Breast epithelium (tissue), 4 donors: ENCODE measurements around the gene FARP2. TPM values are rescaled to one million over a fixed set of nuclear protein-coding genes. Genes with fewer than 3 reads are reported as not detected.
"Not testable (repeated sequence)": the region's sequence is repeated elsewhere in the genome, so short reads cannot be mapped to it uniquely, and the experiment has no call there.

ENCODE experiments used
- DNase-seq, 2 donors: peaks; one replicate each; pipeline ENCODE4 v3.0.0-alpha.2; 2019; ENCODE audit warnings: low spot score in 2 of 2
- H3K27ac ChIP-seq, 2 donors: fragments of 200-600 bp; sonication (generic) in 1 of 2; one replicate each; pipeline ENCODE4 v1.5.1; 2016 to 2019; ENCODE audit warnings: mild to moderate bottlenecking in 1 of 2
- H3K27me3 ChIP-seq, 2 donors: fragments of 200-600 bp; sonication (generic) in 1 of 2; one replicate each; pipeline versions ENCODE4 v1.5.1 to v1.6.0; 2017 to 2019; ENCODE audit warnings: control low read depth in 1 of 2, mild to moderate bottlenecking in 1 of 2
- H3K36me3 ChIP-seq: fragments of 200-600 bp; one replicate; pipeline ENCODE4 v1.5.1; 2019
- H3K4me1 ChIP-seq, 2 donors: fragments of 200-600 bp; sonication (generic); one replicate each; pipeline ENCODE4 v1.5.1; 2016 to 2019; ENCODE audit warnings: control low read depth in 1 of 2
- H3K4me3 ChIP-seq, 3 donors: fragments of 200-600 bp; sonication (generic); 1 replicate in 2 of 3; 2 replicates in 1 of 3; pipeline ENCODE4 v1.5.1; 2016 to 2019; ENCODE audit warnings: mild to moderate bottlenecking in 3 of 3, moderate library complexity in 2 of 3
- H3K9me3 ChIP-seq, 2 donors: fragments of 200-600 bp; sonication (generic) in 1 of 2; one replicate each; pipeline ENCODE4 v1.5.1; 2016 to 2019; ENCODE audit warnings: control low read depth in 1 of 2
- CTCF ChIP-seq, 3 donors: fragments of 450-650 bp; IDR thresholded peaks; one replicate each; pipeline ENCODE4 v1.5.1; 2016 to 2017; ENCODE audit warnings: antibody characterized with exemption in 3 of 3, mild to moderate bottlenecking in 3 of 3, moderate library complexity in 3 of 3
- POLR2A ChIP-seq: fragments of 450-650 bp; IDR thresholded peaks from one replicate; pipeline ENCODE4 v1.6.1; 2016; ENCODE audit warnings: antibody characterized with exemption, mild to moderate bottlenecking, moderate library complexity
- POLR2AphosphoS5 ChIP-seq, 3 donors: sonication (generic); formaldehyde crosslinking; IDR thresholded peaks; one replicate each; pipeline ENCODE4 v1.6.1; 2017; ENCODE audit warnings: antibody characterized with exemption in 3 of 3
- intact Hi-C: fragments of 100-400 bp; cut with DNase I; formaldehyde crosslinking; loops from one replicate; pipeline ENCODE4 v1.15.1; 2023; ENCODE audit warnings: low total_unique reads
- total RNA-seq, 3 donors: library from RNA; depleted of rRNA; stranded (reverse); fragments of >200 nt; gene quantifications; one replicate each; pipeline ENCODE4 v1.1.0, GENCODE V29; 2016

Gene FARP2
- total RNA-seq, 3 donors from 2014 or later, result 34.4 to 43.3 (median 40.3) TPM

- no peaks in the 10 kb centered on the region for H3K27me3 ChIP-seq
- H3K36me3 ChIP-seq, result no peaks in the 10 kb centered on the region
- no peak overlapping the region for H3K27ac ChIP-seq
- no peaks in the 10 kb centered on the region for H3K4me1 ChIP-seq
- intact Hi-C loops, result no loop called here
- no peak for TF ChIP-seq POLR2AphosphoS5 (IDR thresholded peaks at IDR 0.05)
- TF ChIP-seq CTCF (IDR thresholded peaks at IDR 0.05), result no peak
- TF ChIP-seq POLR2A, result no peak
- DNase-seq, result no peak
- no peak overlapping the region for H3K4me3 ChIP-seq
- no peaks in the 10 kb centered on the region for H3K9me3 ChIP-seq
Measured at GRCh38 chr2:241445426-241445825, 89.3 kb downstream of the FARP2 start.

GRCh38 chr2:241450092-241450491, 94.0 kb downstream of the FARP2 start:
- intact Hi-C loops, H3K4me3 ChIP-seq, H3K4me1 ChIP-seq, H3K27ac ChIP-seq, H3K27me3 ChIP-seq, H3K9me3 ChIP-seq, DNase-seq, H3K36me3 ChIP-seq: not testable (repeated sequence)

GRCh38 chr2:241451840-241452506, 95.9 kb downstream of the FARP2 start:
- Histone ChIP-seq H3K27ac (no peak overlapping the region), H3K4me3 (no peak overlapping the region), H3K27me3 (no peaks in the 10 kb centered on the region), H3K4me1 (no peaks in the 10 kb centered on the region), H3K9me3 (no peaks in the 10 kb centered on the region), H3K36me3 (no peaks in the 10 kb centered on the region)
- no peak for DNase-seq
- TF ChIP-seq CTCF (IDR thresholded peaks at IDR 0.05), result no peak
- TF ChIP-seq POLR2AphosphoS5 (IDR thresholded peaks at IDR 0.05), result no peak
- no peak for TF ChIP-seq POLR2A
- intact Hi-C loops, result no loop called here

- intact Hi-C loops, DNase-seq, H3K9me3 ChIP-seq: not testable (repeated sequence)
Measured at GRCh38 chr2:241453919-241454318, 97.8 kb downstream of the FARP2 start.

GRCh38 chr2:241454837-241455485, 98.9 kb downstream of the FARP2 start:
- TF ChIP-seq POLR2A (no peak), POLR2AphosphoS5 (IDR thresholded peaks at IDR 0.05) (no peak), CTCF (IDR thresholded peaks at IDR 0.05) (no peak)
- no peaks in the 10 kb centered on the region for H3K9me3 ChIP-seq
- no peaks in the 10 kb centered on the region for H3K4me1 ChIP-seq
- no peak for DNase-seq
- no peak overlapping the region for H3K4me3 ChIP-seq
- no peaks in the 10 kb centered on the region for H3K27me3 ChIP-seq
- H3K36me3 ChIP-seq, result no peaks in the 10 kb centered on the region
- H3K27ac ChIP-seq, result no peak overlapping the region
- intact Hi-C loops, result no loop called here

More at GRCh38 chr2:241453919-241454318, 97.8 kb downstream of the FARP2 start:
- not testable (repeated sequence) for H3K4me1 ChIP-seq, H3K36me3 ChIP-seq, H3K27me3 ChIP-seq, H3K27ac ChIP-seq, H3K4me3 ChIP-seq

GRCh38 chr2:241456546-241456945, 100.5 kb downstream of the FARP2 start:
- DNase-seq, result no peak
- no peak for TF ChIP-seq POLR2AphosphoS5 (IDR thresholded peaks at IDR 0.05)
- TF ChIP-seq CTCF (IDR thresholded peaks at IDR 0.05), result no peak
- no peak for TF ChIP-seq POLR2A
- no peak overlapping the region for H3K4me3 ChIP-seq
- no peaks in the 10 kb centered on the region for H3K36me3 ChIP-seq
- intact Hi-C loops, result no loop called here
- no peaks in the 10 kb centered on the region for H3K27me3 ChIP-seq
- no peak overlapping the region for H3K27ac ChIP-seq
- no peaks in the 10 kb centered on the region for H3K4me1 ChIP-seq
- H3K9me3 ChIP-seq, result no peaks in the 10 kb centered on the region
